Colon (tissue), 2 donors: Measurements from ENCODE around the gene ANKH.
"Not testable (repeated sequence)": the region's sequence is repeated elsewhere in the genome, so short reads cannot be mapped to it uniquely, and the experiment has no call there.

Experiments
- FAIRE-seq: peaks from 2 replicates; lab custom pipeline; 2012; peaks lifted over from hg19 to GRCh38; lab: Jason Lieb, UNC
- donor health status: control.
- donor health status: control.

The ANKH gene

GRCh38 chr5:14871214-14872069, at the start of gene ANKH:
ANKH (minus strand) TSS chr5:14871778; CDS start chr5:14871447, 331 bp downstream.
- FAIRE-seq = no peak

GRCh38 chr5:14920121-14920520, 48.5 kb upstream of the ANKH start:
- FAIRE-seq = no peak

GRCh38 chr5:14919106-14919505, 47.5 kb upstream of the ANKH start:
- not testable (repeated sequence) for FAIRE-seq

- no peak for FAIRE-seq
These were observed 46.1 kb upstream of the ANKH start for GRCh38 chr5:14917719-14918118.

- no peak for FAIRE-seq
These were observed 43.8 kb upstream of the ANKH start for GRCh38 chr5:14915291-14915952.

- FAIRE-seq = no peak
These were observed 43.2 kb upstream of the ANKH start for GRCh38 chr5:14914623-14915260.

GRCh38 chr5:14914193-14914592, 42.6 kb upstream of the ANKH start:
- no peak for FAIRE-seq

- no peak for FAIRE-seq
These were observed 41.5 kb upstream of the ANKH start for GRCh38 chr5:14913096-14913495.

- FAIRE-seq = no peak
These were observed 40.6 kb upstream of the ANKH start for GRCh38 chr5:14912206-14912605.

- no peak for FAIRE-seq
These were observed 37.8 kb upstream of the ANKH start for GRCh38 chr5:14909369-14909768.

GRCh38 chr5:14908172-14908571, 36.6 kb upstream of the ANKH start:
- FAIRE-seq = no peak

- no peak for FAIRE-seq
These were observed 35.0 kb upstream of the ANKH start for GRCh38 chr5:14906628-14907027.

GRCh38 chr5:14902826-14903560, 31.4 kb upstream of the ANKH start:
- FAIRE-seq = no peak

GRCh38 chr5:14901462-14902051, 30.0 kb upstream of the ANKH start:
- FAIRE-seq = no peak

GRCh38 chr5:14900693-14901461, 29.3 kb upstream of the ANKH start:
- no peak for FAIRE-seq

GRCh38 chr5:14896131-14896530, 24.6 kb upstream of the ANKH start:
- FAIRE-seq = no peak

- FAIRE-seq = peak; percentile 53
These were observed 23.7 kb upstream of the ANKH start for GRCh38 chr5:14895301-14895700.

- FAIRE-seq = no peak
These were observed 23.2 kb upstream of the ANKH start for GRCh38 chr5:14894748-14895147.

- FAIRE-seq = peak; percentile 33
These were observed 21.8 kb upstream of the ANKH start for GRCh38 chr5:14893381-14893780.

- FAIRE-seq = no peak
These were observed 19.3 kb upstream of the ANKH start for GRCh38 chr5:14890846-14891245.

- no peak for FAIRE-seq
These were observed 12.6 kb upstream of the ANKH start for GRCh38 chr5:14884062-14884612.
